Activated CD4-positive, CD25-positive, alpha-beta regulatory T cell treated with anti-CD3 and anti-CD28 coated beads, Interleukin-2, amount 50 U/mL, for 24 hours (primary cell): ENCODE data around the gene PRR15.

Source experiments
- ATAC-seq, 2 donors: fragments of 150-1000 bp; cut with Tn5 transposase; one replicate each; pipeline ENCODE4 v1.10.0; 2021; ENCODE audit warnings: mild to moderate bottlenecking in 1 of 2, moderate library complexity in 1 of 2

Gene PRR15

GRCh38 chr7:29611941-29612544, 48.4 kb downstream of the PRR15 start:
- no peak for ATAC-seq

GRCh38 chr7:29612596-29612995, 49.0 kb downstream of the PRR15 start:
- no peak for ATAC-seq

- ATAC-seq, result no peak
Measured at GRCh38 chr7:29613100-29613499, 49.5 kb downstream of the PRR15 start.

- ATAC-seq, result no peak
Measured at GRCh38 chr7:29614229-29614628, 50.6 kb downstream of the PRR15 start.
